Medulla oblongata (tissue), 1 donor: ENCODE results near the gene C2orf92.
A peak's percentile ranks its signal among the peaks of the same experiment; 100 is the strongest.

Experiments
- DNase-seq: peaks from one replicate; pipeline ENCODE4 v3.0.0-alpha.2; 2015; ENCODE audit errors: extremely low spot score

The C2orf92 gene

DNA sequence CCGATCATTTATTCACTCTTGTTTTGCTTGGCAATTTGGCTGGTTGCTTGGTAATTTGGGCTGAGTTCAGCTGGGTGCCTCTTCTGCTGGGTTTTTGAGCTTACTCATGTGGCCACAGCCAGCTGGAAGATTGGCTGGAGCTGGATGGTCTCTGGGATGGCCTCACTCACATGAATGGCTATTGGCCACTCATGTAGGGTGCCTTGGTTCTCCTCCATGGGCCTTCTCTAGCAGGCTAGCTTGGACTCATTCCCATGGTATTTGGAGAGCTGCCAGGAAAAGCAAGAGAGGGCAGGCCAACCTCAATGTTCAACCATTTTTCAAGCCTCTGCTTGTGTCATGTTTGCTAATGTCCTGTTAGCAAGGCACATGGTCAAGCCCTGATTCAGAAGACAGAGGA, 60.7 kb downstream of the C2orf92 start:
- DNase-seq = no peak

DNA sequence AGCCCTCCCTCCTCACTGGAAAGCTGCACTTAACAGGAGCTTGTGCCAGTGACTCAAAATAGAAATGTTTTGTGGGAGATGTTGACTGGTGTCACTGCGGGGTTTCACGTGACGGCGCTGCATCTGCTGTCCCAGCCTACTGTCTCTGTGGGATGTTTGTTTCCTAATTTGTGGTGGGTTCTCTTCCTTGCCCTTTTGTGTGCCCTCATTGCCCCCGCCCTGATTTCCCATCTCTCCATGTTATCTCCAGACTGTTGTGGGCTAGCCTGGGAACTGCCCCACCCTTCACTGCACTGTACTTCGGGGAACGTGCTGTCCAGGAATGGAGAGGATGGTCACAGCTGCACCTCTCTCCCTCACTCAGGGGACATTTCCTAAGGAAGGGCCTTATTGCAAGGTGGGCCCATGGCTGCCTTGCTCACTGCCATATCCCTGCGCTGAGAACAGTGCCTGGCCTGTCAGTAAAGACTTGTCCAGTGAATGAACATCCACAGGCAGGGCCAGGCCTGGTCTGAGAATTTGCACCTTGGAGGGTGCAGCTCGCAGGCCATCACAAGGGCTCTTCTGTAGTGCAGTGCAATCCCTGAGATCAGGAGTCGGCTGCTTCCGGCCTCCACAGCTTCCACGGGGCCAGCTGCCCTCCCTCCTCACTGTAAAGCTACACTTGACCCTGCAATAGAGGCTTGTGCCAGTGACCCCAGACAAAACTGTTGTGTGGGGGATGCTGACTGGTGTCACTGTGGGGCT, 61.9 kb downstream of the C2orf92 start:
- no peak for DNase-seq

DNA sequence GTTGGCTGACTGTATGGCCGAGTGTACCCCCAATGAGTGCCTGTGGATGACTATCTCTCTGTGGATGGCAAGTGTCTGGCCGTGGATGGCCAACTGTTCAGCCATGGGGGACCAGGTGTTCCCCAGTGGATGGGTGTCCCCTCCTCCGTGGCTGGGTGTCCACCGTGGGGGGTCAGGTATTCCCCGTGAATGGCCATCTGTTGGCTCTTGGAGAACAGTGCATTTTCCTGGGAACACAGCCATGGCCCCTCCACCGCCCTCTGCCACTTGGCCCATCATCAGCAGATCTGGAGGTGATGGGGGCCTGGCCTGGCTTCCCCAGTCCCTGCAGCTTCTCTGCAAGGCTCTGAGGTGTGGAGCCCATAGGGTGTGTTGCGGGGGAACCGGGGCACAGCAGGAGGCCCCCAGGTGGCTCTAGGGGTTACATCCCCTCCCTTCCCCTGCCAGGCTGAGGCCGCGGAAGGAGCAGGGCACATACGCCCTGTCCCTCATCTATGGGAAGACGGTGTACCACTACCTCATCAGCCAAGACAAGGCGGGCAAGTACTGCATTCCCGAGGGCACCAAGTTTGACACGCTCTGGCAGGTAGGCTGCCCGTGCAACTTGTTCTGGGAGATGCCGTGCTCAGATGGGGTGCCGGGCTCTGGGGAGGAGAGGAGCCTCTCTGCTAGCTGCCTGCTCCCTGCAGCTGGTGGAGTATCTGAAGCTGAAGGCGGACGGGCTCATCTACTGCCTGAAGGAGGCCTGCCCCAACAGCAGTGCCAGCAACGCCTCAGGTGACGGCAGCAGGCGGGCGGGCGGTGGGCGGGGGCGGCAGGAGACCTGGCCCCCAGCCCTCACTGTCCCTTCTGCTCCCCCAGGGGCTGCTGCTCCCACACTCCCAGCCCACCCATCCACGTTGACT, 63.2 kb downstream of the C2orf92 start:
- no peak for DNase-seq

- DNase-seq = no peak
Measured at GRCh38 chr2:97733341-97734035, 64.0 kb downstream of the C2orf92 start.

GRCh38 chr2:97734061-97735051, 64.8 kb downstream of the C2orf92 start:
- no peak for DNase-seq

DNA sequence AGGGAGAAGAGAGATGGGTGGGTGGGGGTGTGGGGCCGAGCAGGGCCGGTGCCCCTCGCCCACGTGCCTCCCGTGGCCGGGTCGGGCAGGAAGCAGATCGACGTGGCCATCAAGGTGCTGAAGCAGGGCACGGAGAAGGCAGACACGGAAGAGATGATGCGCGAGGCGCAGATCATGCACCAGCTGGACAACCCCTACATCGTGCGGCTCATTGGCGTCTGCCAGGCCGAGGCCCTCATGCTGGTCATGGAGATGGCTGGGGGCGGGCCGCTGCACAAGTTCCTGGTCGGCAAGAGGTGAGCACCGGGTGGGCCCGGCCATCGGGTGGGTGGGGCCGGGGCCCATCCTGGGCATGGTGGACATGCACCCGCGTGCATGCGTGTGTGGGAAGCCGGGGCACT, 65.6 kb downstream of the C2orf92 start:
- no peak for DNase-seq

DNA sequence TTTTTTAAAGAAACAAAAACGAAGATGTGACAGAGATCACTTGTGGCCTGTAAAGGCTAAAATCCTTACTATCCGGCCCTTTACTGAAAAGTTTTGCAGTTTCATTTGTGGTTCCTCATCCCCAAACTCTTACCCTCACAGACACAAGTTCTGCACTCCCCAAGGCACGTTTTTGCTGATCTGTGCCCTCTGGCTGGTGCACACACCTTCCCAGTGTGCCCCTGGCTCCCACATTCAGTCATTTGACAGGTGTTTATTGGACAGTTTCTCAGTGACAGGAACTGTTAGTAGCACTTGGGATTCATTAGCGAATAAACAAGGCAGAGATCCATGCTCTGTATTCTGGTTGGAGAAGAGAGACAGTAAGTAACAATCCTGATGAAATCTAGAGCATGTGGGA, 66.7 kb downstream of the C2orf92 start:
- DNase-seq = no peak

- DNase-seq = no peak
Measured at GRCh38 chr2:97736608-97737330, 67.3 kb downstream of the C2orf92 start.

DNA sequence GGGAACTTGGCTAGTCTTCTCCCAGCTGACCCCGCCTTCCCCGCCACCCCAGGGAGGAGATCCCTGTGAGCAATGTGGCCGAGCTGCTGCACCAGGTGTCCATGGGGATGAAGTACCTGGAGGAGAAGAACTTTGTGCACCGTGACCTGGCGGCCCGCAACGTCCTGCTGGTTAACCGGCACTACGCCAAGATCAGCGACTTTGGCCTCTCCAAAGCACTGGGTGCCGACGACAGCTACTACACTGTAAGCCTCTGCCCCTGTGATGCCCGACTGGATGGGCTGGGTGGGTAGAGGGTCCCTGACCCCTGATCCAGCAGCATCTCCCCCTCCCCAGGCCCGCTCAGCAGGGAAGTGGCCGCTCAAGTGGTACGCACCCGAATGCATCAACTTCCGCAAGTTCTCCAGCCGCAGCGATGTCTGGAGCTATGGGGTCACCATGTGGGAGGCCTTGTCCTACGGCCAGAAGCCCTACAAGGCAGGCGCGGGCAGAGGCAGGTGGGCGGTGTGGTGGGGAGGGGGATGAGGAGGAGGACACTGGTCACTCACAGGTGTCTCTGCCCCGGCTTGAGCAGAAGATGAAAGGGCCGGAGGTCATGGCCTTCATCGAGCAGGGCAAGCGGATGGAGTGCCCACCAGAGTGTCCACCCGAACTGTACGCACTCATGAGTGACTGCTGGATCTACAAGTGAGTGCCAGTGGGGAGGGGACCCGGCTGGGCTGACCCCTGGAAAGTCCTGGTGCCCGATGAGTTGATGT, 68.1 kb downstream of the C2orf92 start:
- DNase-seq = no peak

DNA sequence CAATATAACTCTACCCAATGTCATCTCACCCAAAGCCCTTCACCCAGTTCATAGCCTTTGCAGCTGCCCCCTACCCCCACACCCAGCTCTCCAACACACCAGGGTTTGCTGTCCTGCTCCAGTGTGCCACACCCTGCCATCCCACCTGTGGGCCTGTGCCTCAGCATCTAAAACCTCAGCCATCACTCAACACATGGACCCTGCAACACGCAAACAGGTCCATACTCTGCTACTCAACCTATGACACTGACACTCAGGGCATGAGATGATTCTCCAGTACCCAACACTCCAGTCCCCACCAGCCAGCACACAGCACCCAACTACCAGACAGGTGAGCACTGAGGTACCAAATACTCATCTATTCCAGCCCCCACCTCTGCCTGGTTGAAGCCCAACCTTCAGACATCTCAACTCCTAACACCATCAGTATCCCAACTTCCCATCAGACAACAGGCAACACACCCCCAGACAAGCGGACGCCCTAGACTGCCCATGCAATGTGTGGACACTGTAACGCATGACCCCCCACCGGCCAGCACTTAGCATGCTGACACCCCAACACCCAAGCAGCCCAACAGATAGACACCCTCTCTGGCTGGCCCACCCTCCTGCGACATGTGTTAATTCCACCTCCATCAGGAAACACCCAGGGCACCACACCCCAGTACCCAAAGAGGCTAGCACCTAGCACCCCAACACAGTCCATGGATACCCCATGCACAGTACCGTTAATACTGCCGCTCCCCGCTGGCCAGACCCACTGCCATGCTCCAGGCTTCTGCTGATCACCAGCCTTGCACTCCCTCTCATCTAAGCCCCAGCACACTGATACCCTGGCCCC, 68.9 kb downstream of the C2orf92 start:
- no peak for DNase-seq

GRCh38 chr2:97739020-97739892, 69.7 kb downstream of the C2orf92 start:
- DNase-seq = no peak

GRCh38 chr2:97739893-97740245, 70.4 kb downstream of the C2orf92 start:
- DNase-seq = no peak

DNA sequence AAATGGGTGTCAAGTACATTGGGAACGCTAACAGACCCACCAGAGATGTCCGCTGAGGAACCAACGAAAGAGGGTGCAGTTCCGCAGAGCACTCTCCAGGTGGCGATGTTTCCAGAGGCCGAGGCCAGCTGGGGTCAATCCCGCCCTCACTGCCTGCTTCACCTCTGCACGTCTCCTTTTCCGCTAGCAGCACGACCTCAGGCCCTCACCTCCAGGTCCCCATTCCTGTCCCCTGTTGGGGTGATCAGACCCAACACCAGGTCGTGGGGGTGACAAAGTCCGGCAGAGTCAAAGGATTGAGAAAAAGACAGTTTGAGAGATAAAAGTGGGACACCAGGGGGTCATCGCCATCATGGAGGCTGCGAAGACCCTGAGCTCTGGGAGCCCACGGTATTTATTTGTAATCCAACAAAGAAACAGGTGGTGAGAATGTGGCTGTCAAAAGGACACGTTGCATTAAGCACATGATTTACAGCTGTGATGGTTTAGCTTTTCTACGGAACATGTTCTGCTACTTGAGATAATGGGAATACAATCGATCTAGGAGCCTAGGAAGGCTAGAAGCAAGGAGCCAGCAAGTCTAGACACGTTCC, 71.2 kb downstream of the C2orf92 start:
- peak; percentile 45 for DNase-seq

GRCh38 chr2:97741251-97741650, 71.7 kb downstream of the C2orf92 start:
- no peak for DNase-seq

- no peak for DNase-seq
Measured at GRCh38 chr2:97741686-97742085, 72.2 kb downstream of the C2orf92 start.

DNA sequence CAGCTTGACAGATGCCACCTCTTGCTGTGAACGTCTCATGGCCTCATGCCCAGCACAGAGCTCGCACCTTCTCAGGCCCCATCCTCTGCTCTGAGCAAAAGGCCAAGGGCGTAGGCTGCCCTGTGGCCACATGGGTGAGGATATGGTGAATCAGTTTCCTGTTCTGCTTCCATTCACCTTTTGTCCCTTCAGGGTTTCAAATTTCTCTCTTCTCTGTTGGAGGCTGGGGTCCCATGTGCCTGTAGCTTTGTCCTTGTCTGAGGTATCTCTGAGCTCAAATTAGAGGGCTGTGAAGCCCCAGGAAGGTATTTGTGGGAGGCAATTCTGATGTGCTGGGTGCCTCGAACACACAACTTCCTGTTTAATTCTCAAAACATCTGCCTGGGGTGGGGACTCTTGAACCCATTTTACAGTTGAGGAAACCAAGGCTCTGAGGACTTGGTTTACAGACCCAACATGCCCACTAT, 72.9 kb downstream of the C2orf92 start:
- no peak for DNase-seq

GRCh38 chr2:97743913-97744312, 74.4 kb downstream of the C2orf92 start:
- DNase-seq = no peak
